ENCODE measurements around the gene ASTN2.

DNA sequence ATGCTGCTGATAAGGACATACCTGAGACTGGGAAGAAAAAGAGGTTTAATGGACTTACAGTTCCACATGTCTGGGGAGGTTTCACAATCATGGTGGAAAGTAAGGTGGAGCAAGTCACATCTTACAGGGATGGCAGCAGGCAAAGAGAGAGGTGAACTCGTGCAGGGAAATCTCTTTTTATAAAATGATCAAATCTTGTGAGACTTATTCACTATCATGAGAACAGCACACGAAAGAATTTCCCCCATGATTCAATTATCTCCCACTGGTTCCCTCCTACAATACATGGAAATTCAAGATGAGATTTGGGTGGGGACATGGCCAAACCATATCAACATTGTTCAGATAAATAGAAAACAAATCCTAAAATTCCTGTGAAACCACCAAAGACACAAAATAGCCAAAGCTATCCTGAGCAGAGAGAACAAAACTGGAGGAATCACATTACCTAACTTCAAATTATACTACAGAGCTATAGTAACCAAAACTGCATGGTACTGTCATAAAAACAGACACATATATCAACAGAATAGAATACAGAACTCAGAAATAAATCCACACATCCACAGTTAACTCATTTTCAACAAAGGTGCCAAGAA, 958.3 kb downstream of the ASTN2 start:
- no peak for TF ChIP-seq POLR2A (IDR thresholded peaks at IDR 0.05; ENCODE audit: low read length)
- no peak for TF ChIP-seq GATA1 (IDR thresholded peaks at IDR 0.05; ENCODE audit: low read depth, low read length)

Measured in erythroblast (primary cell).